NCI-H2227 (cell line): ENCODE data around the gene MSH5.

ENCODE experiments used
- DNase-seq: peaks from one replicate; lab custom pipeline; 2025; ENCODE audit not compliant: unreplicated experiment; lab: John Stamatoyannopoulos, UW

The MSH5 gene

DNA sequence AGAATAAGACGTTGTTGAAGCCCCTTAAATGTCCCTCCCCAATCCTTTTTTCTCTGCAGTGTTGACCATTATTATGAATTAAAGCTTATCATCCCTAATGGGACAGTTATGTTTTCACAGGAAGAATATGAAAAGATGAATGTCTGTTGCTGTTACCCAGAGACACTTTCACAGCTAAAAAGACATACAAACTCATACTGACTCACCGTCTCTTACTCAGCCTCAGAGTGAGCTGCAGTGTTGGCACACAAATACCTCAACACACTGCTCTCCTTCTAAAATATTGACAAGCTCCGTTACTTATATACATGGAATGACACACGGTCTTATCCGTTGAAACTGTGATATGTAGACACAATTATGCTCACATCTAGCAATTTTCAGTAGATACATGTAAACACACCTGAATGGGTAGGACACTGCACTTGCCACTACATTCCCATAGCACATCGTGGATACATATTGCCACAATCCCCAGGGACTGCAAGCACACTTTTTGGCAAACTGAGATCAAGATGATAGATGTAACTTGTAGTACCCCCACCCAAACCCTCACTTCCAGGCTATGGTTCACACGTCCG is 13.0 kb downstream of the MSH5 start:
- no peak for DNase-seq

DNA sequence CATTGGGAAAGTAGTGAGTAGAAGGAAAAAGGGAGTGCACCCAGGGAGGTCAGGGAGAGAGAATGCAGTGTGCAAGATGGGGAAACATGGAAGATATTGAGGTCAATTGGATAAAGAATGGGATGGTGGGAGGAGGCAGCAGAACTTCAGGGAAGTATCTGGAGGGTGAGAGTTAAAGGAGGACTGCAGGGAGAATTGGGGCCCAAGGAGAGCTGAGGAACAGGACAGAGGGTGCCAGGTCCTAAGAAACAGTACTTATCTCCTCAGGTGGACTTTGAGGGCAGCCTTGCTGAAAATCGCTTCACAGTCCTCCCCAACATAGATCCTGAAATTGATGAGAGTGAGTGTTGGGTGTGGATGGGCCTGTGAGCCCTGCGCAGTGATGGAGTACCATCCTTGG is 18.5 kb downstream of the MSH5 start:
- DNase-seq: no peak

DNA sequence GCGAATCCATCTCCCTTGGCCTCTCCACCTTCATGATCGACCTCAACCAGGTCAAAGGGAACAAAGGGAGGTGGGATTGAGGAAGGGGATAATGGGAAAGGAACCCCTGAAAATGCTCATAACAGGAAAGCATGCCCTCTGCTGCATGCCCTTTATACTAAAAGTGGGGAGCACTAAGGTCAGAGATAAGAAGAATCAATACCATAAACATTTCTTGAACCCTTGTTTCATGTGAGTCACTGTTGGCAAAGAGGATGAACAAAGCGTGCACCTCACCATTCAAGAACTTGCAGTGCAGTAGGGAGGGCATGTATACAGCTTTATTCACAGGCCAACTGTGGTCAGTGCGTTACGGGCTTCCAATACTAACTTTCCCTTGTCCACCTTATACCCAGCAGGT is 21.0 kb downstream of the MSH5 start:
- DNase-seq: no peak

- DNase-seq: no peak
Observed at GRCh38 chr6:31761343-31761742, 21.5 kb downstream of the MSH5 start.

DNA sequence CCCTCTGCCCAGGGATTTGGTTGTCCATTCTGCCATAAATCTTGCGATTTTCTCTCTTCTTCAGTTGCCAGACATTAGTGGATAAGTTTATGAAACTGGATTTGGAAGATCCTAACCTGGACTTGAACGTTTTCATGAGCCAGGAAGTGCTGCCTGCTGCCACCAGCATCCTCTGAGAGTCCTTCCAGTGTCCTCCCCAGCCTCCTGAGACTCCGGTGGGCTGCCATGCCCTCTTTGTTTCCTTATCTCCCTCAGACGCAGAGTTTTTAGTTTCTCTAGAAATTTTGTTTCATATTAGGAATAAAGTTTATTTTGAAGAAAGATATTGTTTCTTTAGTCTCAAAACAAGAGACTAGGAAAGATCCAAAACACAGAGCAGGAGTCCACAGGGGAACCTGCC is 22.6 kb downstream of the MSH5 start, which contains the start of gene SAPCD1:
Gene SAPCD1 (plus strand): TSS at position 301 of the 400 bp plus-strand sequence. CDS start 399 bp downstream, outside the sequence.
- no peak for DNase-seq

DNA sequence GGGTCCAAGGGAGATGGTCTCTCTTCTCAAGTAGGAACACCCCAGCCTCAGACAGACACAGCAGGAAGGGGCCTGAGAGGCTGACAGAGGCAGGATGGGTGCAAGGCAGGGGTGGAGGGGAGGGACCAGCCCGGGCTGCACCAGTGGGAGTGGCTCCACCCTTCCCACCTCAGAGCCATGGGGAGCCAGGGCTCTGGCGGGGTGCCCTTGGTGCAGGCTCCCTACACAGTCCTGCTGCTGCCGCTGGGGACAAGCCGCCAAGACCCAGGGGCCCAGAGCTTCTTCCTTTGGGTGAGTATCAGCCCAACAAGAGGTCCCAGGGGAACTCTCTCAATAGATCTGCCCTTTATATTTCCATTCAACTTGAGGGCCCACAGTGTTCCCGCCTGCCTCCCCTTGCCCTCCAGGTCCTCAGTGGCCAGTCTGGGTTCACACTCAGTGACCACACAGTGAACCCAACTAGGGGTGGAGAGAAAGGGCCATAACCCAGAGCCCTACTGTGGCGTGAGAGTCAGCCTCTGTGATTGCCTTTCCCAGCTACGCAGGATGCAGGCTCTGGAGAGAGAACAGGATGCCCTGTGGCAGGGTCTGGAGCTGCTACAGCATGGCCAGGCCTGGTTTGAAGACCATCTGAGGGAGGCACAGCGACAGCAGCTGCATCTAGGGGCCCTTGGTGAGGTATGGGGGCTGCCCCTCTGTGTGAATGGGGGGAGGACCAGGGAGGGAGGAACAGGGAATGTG is 23.2 kb downstream of the MSH5 start:
- DNase-seq: no peak

- no peak for DNase-seq
Observed at GRCh38 chr6:31763619-31763940, 23.8 kb downstream of the MSH5 start.

DNA sequence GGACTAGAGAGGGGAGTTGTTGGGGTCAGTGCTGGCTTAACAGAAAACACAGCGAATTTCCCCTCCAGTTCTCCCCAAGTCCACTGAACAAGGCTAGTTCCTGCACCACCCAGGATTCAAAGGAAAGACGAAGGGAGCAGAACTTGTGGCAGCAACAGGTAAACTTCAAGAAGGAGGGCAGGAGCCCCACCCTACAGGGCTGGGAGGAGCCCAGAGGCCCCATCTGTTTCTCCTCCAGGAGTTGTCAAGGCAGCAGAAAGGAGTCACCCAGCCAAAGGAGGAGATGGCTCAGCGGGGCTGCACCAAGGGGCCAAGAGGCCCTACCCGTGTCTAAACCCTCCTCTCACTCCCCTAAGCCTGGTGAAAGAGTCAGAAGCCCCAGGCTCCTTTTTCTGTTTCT is 24.4 kb downstream of the MSH5 start:
- no peak for DNase-seq

DNA sequence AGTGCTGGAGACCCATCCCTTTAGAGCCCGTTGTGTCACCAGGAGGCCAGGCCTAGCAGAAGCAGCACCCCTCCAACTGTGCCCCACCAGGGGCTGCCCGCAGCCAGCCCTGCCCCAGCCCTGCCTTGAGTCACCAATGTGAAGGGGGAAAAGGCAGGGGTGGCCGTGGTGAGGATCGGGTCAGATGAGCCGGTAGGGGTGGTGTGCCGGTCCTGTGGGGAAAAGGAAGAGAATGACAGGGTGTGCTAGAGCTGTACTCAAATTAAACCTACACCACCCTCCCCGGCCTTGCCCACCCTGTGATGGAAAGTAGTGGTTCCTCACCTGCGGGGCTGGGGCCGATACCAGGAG is 25.7 kb downstream of the MSH5 start:
- DNase-seq: no peak

DNA sequence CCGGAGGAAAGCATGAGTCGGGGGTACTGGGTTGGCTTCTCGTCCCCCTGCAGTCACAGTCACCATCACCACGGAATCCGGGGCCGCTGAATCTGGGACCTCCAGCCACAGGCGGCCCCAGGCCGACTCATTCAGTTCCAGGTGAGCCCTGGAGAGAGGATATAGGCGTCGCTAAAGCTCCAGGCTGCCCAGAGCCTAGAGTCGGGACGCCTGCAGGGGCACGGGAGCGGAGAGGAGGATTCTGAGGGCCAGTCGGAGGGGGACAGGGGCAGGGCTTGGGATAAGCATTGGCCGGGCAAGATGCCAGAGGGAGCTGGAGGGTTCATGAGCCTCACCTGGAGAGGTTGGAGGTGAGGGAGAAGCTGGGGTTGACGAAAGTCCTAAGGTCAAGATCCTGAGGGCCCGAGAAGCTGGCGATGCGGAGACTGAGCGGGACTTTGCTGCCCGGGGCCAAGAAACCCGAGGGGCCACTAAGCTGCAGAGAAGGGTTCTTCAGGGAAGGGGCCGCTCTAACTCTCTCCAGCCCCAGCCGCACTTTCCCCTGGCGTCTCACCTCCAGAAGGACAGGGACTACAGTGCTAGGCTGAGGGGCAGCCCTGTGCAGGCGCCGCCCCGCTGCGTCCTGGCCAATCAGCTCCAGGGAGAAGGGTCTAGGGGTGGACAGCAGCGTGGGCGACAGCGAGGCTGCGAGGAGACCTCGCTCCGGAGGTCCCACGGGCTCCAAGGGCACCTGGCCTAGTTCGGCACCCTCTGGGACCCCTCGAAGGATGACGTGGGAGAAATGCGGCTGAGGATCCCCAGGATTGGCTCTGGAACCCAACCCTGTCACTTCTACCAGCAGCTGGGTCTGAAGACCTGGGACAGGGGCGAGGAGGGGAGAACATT is 26.3 kb downstream of the MSH5 start:
- DNase-seq: no peak

DNA sequence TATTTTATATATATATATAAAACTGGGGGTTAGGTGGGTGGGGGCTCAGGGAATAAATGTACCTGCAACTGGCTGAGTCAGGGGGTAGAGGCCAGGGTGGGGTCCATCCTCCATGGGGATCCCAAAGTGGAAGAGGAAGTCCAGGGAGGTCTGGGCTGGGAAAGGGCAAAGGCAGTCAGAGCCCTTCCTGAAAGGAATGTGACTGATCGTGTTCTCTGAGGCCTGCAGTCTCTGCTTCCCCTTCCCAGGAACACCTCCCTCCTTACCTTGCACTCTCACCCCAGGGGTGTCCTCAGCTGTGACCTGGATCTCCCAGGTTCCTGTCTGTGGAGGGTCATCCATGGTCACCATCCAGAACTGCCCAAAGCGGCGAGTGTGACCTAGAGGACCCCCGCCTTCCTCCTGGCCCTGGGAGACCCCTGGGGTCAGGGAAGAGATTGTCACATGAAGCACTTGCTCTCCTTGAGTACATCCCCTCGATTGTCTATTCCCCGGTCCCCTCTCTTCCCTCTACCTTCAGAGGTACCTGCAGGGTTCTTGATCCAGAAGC is 27.4 kb downstream of the MSH5 start:
- DNase-seq: no peak

- DNase-seq: no peak
Observed at GRCh38 chr6:31768363-31769257, 28.8 kb downstream of the MSH5 start.

DNA sequence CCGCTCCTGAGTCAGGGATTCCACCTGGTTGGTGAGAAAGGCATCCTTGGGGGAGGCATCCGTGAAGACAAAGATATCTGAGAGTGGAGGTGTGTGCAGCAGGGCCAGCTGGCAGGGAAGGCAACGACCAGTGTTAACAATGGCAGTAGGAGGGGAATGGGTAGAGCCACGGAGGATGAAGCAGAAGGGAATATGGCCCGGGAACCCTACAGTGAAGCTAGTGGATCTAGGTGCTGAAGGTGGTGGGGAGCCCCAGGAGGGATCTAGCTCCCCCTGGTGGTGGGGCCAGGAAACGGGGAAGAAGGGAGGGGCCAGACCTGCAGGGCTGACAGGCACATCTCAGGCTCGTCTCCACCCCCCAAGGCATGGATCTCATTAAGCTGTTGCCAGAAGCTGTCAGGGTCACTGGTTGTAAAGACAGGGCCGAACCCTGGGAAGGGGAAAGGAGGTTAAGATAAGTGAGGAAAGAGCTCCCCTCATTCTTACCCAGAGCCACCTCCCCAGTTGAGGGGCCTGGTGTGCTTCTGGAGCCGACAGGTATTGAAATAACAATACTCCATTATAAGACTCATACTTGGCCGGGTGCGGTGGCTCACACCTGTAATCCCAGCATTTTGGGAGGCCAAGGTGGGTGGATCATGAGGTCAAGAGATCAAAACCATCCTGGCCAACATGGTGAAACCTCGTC is 30.0 kb downstream of the MSH5 start:
- peak; percentile 38 for DNase-seq

- no peak for DNase-seq
Observed at GRCh38 chr6:31770860-31771259, 31.1 kb downstream of the MSH5 start.

GRCh38 chr6:31771992-31772358 is 32.2 kb downstream of the MSH5 start:
- no peak for DNase-seq

DNA sequence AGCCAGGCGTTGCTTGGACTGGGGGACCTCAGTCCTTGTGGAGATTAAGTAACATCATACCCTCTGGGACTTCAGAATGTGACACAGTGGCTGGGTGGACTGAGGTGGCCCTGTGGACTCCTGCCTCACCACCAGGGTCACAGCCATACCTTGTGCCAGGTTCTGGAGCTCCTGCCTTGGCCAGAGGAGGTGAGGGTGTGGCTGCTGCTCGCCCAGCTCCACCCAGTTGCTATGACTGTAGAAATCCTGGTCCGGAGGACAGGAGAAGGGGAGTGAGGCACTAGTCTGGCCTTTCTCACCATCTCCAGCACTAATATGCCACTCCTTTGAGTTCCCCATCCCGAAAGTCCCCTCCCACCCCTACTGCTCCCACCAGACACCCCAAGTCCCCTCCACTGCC is 35.4 kb downstream of the MSH5 start:
- no peak for DNase-seq

DNA sequence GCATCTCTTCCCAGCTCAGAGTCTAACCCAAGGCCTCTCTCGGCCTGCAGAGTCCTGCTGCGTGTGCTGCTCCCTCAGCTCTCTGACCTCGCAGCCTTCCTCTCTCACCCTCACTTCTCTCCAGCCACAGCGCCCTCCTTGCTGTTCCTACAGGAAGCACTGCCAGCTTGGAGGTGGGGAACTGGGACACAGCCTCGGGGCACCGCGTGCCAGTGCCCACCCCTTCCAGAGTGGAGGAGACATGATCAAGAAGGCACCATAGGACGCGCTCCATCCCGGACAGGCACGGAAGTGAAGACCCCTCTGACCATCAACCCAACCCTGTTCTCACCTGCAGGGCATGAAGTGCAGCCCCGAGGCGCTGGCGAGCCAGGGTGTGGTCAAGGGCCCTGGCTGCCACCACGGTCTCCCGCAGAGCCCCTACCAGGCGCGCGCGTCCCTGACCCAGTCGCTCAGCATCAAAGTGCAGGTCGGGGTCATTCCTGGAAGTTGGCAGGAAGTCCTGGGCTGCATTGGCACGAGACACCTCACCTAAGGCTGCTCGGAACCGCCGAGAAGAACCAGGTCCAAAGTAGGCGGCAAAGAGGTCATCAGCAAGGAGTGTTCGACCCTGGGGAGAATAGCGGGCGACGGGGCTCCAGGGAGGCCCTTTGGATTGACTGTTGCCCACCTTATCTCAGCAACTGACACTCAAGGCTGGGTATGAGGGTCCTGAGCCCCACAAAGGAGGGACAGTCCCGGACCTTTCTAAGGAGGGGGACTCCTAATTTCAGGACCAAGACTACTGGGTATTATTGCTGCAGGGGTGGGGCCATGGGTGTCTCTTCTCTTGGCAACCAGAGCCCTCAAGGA is 36.1 kb downstream of the MSH5 start:
- no peak for DNase-seq

- DNase-seq: peak; percentile 65
Observed at GRCh38 chr6:31776485-31776988, 36.7 kb downstream of the MSH5 start.

DNA sequence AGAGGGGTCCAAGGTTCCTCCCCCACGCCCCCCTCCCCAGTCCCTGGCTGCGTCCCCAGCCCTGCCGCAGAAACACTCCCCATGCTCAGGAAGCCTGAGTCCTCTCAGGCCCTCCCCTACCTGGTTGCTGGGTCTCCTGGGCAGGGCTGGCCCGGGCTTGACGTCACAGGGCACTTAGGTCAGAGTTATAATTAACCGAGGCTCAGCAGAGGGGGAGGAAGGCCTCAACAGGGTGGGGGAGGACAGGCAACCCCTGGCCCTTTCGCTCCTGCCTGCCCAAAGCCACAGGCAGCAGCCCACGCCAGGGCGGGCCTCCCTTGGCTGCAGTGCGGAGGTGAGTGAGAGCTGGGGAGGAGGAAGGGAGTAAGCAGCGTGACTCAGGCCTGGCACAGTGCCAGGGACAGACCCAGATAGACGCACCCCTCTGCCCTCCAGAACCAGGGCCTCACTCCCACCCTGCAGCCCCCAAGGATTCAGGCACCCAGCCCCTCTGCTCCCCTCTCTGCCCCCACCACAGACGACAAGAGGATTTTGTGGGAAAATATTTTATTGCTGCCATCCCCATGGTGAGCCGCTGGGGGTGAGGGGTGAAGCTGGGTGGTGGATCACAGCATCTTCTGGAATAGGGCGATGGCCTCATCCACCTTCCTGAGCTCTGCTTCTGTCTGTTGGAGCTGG is 37.3 kb downstream of the MSH5 start, which contains the start of gene VWA7:
Gene VWA7 (minus strand): TSS at position 340 of the 678 bp plus-strand sequence. CDS start 549 bp downstream, outside the sequence.
- DNase-seq: peak; percentile 69
